ENCODE data around the gene COLEC12.

- TF ChIP-seq, protein P1, sequence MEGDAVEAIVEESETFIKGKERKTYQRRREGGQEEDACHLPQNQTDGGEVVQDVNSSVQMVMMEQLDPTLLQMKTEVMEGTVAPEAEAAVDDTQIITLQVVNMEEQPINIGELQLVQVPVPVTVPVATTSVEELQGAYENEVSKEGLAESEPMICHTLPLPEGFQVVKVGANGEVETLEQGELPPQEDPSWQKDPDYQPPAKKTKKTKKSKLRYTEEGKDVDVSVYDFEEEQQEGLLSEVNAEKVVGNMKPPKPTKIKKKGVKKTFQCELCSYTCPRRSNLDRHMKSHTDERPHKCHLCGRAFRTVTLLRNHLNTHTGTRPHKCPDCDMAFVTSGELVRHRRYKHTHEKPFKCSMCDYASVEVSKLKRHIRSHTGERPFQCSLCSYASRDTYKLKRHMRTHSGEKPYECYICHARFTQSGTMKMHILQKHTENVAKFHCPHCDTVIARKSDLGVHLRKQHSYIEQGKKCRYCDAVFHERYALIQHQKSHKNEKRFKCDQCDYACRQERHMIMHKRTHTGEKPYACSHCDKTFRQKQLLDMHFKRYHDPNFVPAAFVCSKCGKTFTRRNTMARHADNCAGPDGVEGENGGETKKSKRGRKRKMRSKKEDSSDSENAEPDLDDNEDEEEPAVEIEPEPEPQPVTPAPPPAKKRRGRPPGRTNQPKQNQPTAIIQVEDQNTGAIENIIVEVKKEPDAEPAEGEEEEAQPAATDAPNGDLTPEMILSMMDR (IDR thresholded peaks at IDR 0.05) = no peak
- no peak for TF ChIP-seq POLR2AphosphoS5 (IDR thresholded peaks at IDR 0.05)
These were observed 163.8 kb downstream of the COLEC12 start for GRCh38 chr18:336713-337112.
